SW480 (cell line): ENCODE data around the gene OR2L3.
"Not testable (repeated sequence)": the region's sequence is repeated elsewhere in the genome, so short reads cannot be mapped to it uniquely, and the experiment has no call there.

ENCODE experiments used
- DNase-seq: peaks from one replicate; pipeline ENCODE4 v3.0.0-alpha.2; 2016; ENCODE audit warnings: low spot score

The OR2L3 gene

DNA sequence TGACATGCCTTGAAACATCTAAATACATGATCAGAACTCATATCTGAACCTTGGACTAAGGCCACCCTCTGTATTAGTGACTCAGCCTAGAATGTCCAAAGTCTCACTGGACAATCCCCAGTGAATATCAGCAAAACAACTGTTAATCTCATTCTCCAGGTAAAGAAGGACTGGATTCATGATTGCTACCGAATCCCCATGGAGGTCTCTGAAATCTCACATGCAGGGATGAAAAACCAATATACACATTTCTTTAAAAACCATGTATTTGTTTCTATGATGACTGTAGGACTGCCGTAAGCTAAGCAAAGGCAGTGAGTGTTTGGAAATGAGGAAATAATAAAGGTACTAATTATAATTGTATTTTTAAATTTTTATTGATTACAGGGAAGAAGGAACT is at the start of gene OR2L3:
Gene OR2L3 (plus strand): TSS at position 301 of the 400 bp plus-strand sequence. CDS start 13,846 bp downstream, outside the sequence.
- DNase-seq = no peak

DNA sequence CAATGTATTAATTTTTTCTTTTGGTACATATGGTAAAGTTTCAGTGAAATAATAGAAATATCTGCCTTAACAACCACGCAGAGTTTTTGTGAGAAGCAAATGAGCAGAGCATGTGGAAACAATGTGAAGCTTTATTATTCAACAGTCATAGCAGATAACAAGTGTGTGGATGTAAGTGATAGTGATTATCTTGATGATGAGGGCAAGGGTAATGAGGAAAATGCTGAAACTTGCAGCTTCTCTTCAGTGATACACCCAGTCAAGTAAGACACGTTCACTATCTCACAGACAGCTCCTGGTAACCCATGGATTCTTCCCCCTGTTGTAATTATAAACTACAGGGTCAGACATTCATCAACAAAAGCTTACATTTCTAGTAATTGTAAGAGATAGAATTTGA is 47.8 kb upstream of the OR2L3 start:
- DNase-seq = no peak

- no peak for DNase-seq
These were observed 46.5 kb upstream of the OR2L3 start for GRCh38 chr1:248000169-248000568.

GRCh38 chr1:248007778-248008177 is 38.9 kb upstream of the OR2L3 start:
- DNase-seq = no peak

DNA sequence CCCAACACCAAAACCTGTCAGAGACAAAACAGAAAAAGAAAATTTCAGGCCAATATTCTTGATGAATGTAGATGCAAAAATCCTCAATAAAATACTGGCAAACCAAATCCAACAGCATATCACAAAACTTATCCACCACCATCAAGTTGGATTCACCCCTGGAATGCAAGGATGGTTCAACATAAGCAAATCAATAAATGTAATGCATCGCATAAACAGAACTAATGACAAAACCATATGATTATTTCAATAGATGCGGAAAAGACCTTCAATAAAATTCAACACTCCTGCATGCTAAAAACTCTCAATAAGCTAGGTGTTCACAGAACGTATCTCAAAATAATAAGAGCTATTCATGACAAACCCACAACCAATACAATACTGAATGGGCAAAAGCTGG is 37.0 kb upstream of the OR2L3 start:
- DNase-seq = no peak

DNA sequence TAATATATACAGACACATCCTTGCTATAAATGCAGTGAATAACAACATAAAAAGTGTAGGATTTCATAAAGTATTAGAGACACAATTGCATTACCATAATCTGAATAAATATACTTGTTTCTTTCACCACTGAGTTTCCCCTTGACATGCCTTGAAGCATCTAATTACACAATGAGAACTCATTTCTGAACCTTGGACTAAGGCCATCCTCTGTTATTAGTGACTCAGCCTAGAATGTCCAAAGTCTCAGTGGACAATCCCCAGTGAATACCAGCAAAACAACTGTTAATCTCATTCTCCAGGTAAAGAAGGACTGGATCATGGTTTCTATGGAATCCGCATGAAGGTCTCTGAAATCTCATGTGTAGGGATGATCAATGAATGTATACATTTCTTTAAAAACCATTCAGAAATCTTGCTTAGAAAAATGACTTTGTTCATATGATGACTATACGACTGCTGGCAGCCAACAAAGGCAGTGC is 33.4 kb upstream of the OR2L3 start, which contains the start of gene OR2L5:
Gene OR2L5 (plus strand): TSS at position 432 of the 482 bp plus-strand sequence. CDS start 8,288 bp downstream, outside the sequence.
- no peak for DNase-seq

DNA sequence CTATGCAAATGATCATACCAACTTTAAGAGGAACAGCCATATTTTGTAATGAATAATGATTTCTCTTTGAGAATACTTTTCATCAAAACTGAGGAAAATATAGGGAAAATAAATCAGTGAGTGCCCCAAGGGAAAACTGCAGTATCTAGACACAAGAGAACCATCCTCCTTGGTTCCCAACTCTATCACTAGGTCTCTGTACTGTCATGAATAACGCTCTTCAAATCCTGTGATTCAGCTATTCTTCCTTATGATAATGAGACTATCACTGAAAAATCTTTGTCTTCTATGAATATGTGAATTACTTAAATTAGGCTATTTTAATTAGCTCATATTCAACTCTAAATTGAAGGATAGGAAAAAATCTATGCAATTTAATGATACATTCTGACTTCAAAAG is 30.8 kb upstream of the OR2L3 start:
- no peak for DNase-seq

DNA sequence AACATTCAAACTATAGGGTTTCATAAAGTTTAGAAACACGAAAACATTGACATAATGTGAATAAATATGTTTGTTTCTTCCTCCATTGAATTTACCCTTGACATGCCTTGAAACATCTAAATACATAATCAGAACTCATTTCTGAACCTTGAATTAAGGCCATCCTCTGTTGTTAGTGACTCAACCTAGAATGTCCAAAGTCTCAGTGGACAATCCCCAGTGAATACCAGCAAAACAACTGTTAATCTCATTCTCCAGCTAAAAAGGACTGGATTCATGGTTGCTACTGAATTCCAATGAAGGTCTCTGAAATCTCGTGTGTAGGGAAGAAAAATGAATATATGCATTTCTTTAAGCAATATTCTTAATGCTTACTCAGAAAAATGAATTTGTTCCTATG is 16.9 kb upstream of the OR2L3 start, which contains the start of gene OR2L2:
Gene OR2L2 (plus strand): TSS at position 301 of the 400 bp plus-strand sequence. CDS start 8,198 bp downstream, outside the sequence.
- no peak for DNase-seq

DNA sequence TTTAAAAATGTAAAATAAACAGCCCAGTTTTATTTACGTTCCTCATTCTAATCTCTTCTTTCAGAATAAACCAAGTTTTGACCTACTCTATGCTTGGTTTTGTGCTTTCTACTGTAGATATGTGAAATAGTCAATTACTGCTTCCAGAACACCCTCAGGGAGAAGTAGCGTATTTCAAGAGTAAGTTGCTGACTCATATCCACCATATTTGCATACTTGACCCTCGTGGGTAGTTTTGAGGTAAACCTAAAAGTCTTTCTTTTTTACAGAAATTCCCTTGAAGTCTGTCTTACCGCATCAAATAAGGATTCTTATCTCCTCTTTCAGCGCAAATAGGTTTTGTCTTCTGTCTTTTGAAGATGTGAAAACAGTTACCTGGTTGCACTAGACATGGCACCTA is 1.4 kb upstream of the OR2L3 start:
- DNase-seq = no peak

DNA sequence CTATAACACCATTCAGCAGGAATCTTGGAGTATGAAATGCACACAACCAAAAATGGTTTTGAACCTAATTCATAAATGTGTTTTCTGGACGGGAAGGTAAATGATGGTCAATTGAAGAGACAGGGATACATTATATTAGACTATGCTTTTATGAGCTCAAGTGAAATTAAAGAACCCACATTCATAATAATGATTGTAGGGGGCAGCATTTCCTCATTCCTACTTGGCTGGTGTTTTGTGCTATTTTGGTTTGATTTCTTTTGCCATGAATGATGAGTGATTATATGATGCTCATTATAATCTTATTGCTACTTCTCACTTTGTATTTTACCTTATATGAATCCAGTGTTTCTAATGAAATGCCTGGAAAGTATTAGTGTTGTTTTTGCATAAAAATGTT is 372 bp downstream of the OR2L3 start:
- no peak for DNase-seq

DNA sequence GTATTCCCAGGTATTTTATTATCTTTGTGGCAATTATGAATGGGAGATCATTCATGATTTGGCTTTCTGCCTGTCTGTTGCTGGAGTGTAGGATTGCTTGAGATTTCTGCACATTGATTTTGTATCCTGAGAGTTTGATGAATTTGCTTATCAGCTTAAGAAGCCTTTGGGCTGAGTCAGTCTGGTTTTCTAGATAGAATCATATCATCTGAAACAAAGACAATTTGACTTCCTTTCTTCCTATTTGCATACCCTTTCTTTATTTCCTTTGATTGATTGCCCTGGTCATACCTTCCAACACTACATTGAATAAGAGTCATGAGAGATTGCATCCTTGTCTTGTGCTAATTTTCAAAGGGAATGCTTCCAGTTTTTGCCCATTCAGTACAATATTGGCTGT is 8.0 kb downstream of the OR2L3 start:
- no peak for DNase-seq

DNA sequence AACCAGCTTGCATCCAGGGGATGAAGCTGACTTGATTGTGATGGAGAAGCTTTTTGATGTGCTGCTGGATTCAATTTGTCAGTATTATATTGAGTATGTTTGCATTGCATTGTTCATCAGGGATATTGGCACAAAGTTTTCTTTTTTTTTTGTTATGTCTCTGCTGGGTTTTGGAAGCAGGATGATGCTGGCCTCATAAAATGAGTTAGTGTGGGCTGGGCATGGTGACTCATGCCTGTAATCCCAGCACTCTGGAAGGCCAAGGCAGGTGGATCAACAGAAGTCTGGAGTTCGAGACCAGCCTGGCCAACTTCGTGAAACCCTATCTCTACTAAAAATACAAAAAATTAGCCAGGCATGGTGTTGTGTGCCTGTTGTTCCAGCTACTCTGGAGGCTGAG is 8.6 kb downstream of the OR2L3 start:
- DNase-seq = no peak

GRCh38 chr1:248065071-248065470 is 18.4 kb downstream of the OR2L3 start:
- DNase-seq = no peak

DNA sequence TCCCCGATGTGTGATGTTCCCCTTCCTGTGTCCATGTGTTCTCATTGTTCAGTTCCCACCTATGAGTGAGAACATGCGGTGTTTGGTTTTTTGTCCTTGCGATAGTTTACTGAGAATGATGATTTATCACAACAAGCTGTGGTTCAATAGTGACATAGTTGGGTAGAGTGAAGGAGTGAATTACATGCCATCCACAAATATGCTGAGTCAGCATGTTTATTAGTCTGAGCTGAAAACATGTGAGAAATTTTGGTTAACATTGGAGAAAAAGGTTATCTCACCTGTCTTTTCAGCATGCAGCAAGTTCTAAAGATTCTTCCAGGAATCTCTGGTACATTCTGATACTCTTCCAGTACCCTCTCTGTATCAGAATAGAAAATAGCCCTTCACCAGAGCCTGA is 19.0 kb downstream of the OR2L3 start:
- DNase-seq = no peak

DNA sequence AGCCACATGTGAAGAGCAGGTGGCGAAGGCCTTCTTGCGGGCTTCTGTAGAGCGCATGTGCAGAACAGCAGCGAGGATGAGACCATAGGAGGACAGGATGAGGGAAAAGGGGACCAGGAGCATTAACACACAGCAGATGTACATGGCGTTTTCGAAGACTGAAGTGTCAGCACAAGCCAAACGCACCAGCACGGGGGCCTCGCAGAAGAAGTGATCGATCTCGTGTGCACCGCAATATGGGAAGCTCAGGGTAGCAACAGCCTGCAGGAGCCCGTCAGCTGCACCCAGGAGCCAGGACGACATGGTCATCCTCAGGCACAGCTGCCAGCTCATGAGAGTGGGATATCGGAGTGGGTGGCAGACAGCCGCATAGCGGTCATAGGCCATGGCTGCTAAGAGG is 37.2 kb downstream of the OR2L3 start:
- DNase-seq = not testable (repeated sequence)

GRCh38 chr1:248094884-248095283 is 48.2 kb downstream of the OR2L3 start, which contains the start of gene OR2L13:
Gene OR2L13, plus strand, starts transcription at chr1:248095184. Its CDS starts 4,192 bp downstream, at chr1:248099376.
- DNase-seq = no peak

- no peak for DNase-seq
These were observed 51.9 kb downstream of the OR2L3 start for GRCh38 chr1:248098529-248098928.

- DNase-seq = no peak
These were observed 56.2 kb downstream of the OR2L3 start for GRCh38 chr1:248102847-248103246.

DNA sequence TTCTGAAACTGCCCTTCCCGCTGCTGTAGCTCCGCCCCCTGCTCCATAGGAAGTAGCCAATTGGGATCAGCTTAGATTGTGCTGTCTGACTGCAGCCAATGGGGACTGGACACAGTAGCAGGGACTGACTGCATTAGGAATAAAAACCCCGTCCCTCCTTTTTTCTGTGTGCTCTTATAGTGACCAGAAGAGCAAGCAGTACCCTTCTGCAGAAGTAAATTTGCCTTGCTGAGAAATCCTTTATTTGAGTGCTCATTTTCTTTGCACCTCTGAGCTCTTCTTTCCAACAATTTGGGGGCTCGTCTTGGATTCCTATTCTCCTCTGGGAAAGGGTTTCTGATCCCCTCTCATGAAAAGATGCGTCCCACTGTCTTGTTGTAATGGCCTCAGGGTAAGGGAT is 64.5 kb downstream of the OR2L3 start:
- no peak for DNase-seq
